ENCODE data around the gene SKP2. TPM values are rescaled to one million over a fixed set of nuclear protein-coding genes. Genes with fewer than 3 reads are reported as not detected.

SKP2 gene
- total RNA-seq, 1 donor from 2014 or later: 31.4 TPM

- Mint-ChIP-seq H3K27ac (ENCODE audit: unreplicated experiment) (no peak overlapping the region), H3K9me3 (ENCODE audit: unreplicated experiment) (peaks cover 1% of the 10 kb centered on the region), H3K4me1 (ENCODE audit: low read depth, unreplicated experiment) (peaks cover 21% of the 10 kb centered on the region), H3K36me3 (ENCODE audit: low read depth, unreplicated experiment) (peaks cover 7% of the 10 kb centered on the region), H3K27me3 (ENCODE audit: low read depth, unreplicated experiment) (no peaks in the 10 kb centered on the region), H3K4me3 (ENCODE audit: unreplicated experiment) (no peak overlapping the region)
- H3K27ac ChIP-seq (ENCODE audit: low read depth, low read length): no peak overlapping the region
- no peak overlapping the region for H3K4me2 ChIP-seq (ENCODE audit: low read length)
- no peak for DNase-seq (ENCODE audit: low read depth)
- FAIRE-seq: no peak
- H4K20me1 ChIP-seq (ENCODE audit: insufficient read depth, low read length): peaks cover 32% of the 10 kb centered on the region
- H3K36me3 ChIP-seq (ENCODE audit: insufficient read depth, low read length): peaks cover 41% of the 10 kb centered on the region
- no peak overlapping the region for H2AFZ ChIP-seq (ENCODE audit: low read depth, low read length)
- peaks cover 73% of the 10 kb centered on the region for H3K79me2 ChIP-seq (ENCODE audit: insufficient read depth, low read length)
- TF ChIP-seq CTCF (IDR thresholded peaks at IDR 0.05; ENCODE audit: insufficient read depth, low read depth, low read length) (no peak), EZH2 (IDR thresholded peaks at IDR 0.05; ENCODE audit: insufficient read depth, low read length) (no peak)
- peaks cover 2% of the 10 kb centered on the region for H3K4me1 ChIP-seq (ENCODE audit: insufficient read depth, low read length)
- no peaks in the 10 kb centered on the region for H3K9me3 ChIP-seq (ENCODE audit: insufficient read depth, low read depth, low read length)
- H3K9ac ChIP-seq (ENCODE audit: low read length): no peak overlapping the region
- H3K27me3 ChIP-seq (ENCODE audit: insufficient read depth, low read length): no peaks in the 10 kb centered on the region
- no peak overlapping the region for H3K4me3 ChIP-seq (ENCODE audit: insufficient read depth, low read depth, low read length)
These were observed 9.4 kb downstream of the SKP2 start for GRCh38 chr5:36161361-36161760.

- H3K27ac ChIP-seq (ENCODE audit: low read depth, low read length): no peak overlapping the region
- TF ChIP-seq CTCF (IDR thresholded peaks at IDR 0.05; ENCODE audit: insufficient read depth, low read depth, low read length) (no peak), EZH2 (IDR thresholded peaks at IDR 0.05; ENCODE audit: insufficient read depth, low read length) (no peak)
- Mint-ChIP-seq H3K27ac (ENCODE audit: unreplicated experiment) (no peak overlapping the region), H3K4me1 (ENCODE audit: low read depth, unreplicated experiment) (peaks cover 6% of the 10 kb centered on the region), H3K27me3 (ENCODE audit: low read depth, unreplicated experiment) (no peaks in the 10 kb centered on the region), H3K9me3 (ENCODE audit: unreplicated experiment) (peaks cover 1% of the 10 kb centered on the region), H3K36me3 (ENCODE audit: low read depth, unreplicated experiment) (peaks cover 8% of the 10 kb centered on the region), H3K4me3 (ENCODE audit: unreplicated experiment) (no peak overlapping the region)
- H3K9ac ChIP-seq (ENCODE audit: low read length): no peak overlapping the region
- H3K4me3 ChIP-seq (ENCODE audit: insufficient read depth, low read depth, low read length): no peak overlapping the region
- no peaks in the 10 kb centered on the region for H3K9me3 ChIP-seq (ENCODE audit: insufficient read depth, low read depth, low read length)
- H2AFZ ChIP-seq (ENCODE audit: low read depth, low read length): no peak overlapping the region
- H3K36me3 ChIP-seq (ENCODE audit: insufficient read depth, low read length): peaks cover 40% of the 10 kb centered on the region
- peaks cover 62% of the 10 kb centered on the region for H3K79me2 ChIP-seq (ENCODE audit: insufficient read depth, low read length)
- H3K27me3 ChIP-seq (ENCODE audit: insufficient read depth, low read length): no peaks in the 10 kb centered on the region
- no peak overlapping the region for H3K4me2 ChIP-seq (ENCODE audit: low read length)
- no peak for DNase-seq (ENCODE audit: low read depth)
- H3K4me1 ChIP-seq (ENCODE audit: insufficient read depth, low read length): no peaks in the 10 kb centered on the region
- peaks cover 32% of the 10 kb centered on the region for H4K20me1 ChIP-seq (ENCODE audit: insufficient read depth, low read length)
- FAIRE-seq: peak; percentile 29
These were observed 11.0 kb downstream of the SKP2 start for GRCh38 chr5:36162810-36163486.

- Histone ChIP-seq H4K20me1 (ENCODE audit: insufficient read depth, low read length) (peaks cover 22% of the 10 kb centered on the region), H3K4me2 (ENCODE audit: low read length) (no peak overlapping the region), H3K27me3 (ENCODE audit: insufficient read depth, low read length) (no peaks in the 10 kb centered on the region), H3K9ac (ENCODE audit: low read length) (no peak overlapping the region), H3K9me3 (ENCODE audit: insufficient read depth, low read depth, low read length) (no peaks in the 10 kb centered on the region), H3K79me2 (ENCODE audit: insufficient read depth, low read length) (peaks cover 47% of the 10 kb centered on the region), H3K36me3 (ENCODE audit: insufficient read depth, low read length) (peaks cover 46% of the 10 kb centered on the region), H3K4me1 (ENCODE audit: insufficient read depth, low read length) (no peaks in the 10 kb centered on the region), H2AFZ (ENCODE audit: low read depth, low read length) (no peak overlapping the region), H3K4me3 (ENCODE audit: insufficient read depth, low read depth, low read length) (no peak overlapping the region), H3K27ac (ENCODE audit: low read depth, low read length) (no peak overlapping the region)
- peaks cover 1% of the 10 kb centered on the region for H3K9me3 Mint-ChIP-seq (ENCODE audit: unreplicated experiment)
- TF ChIP-seq CTCF (IDR thresholded peaks at IDR 0.05; ENCODE audit: insufficient read depth, low read depth, low read length) (no peak), EZH2 (IDR thresholded peaks at IDR 0.05; ENCODE audit: insufficient read depth, low read length) (no peak)
- no peak for FAIRE-seq
- no peak overlapping the region for H3K27ac Mint-ChIP-seq (ENCODE audit: unreplicated experiment)
- H3K36me3 Mint-ChIP-seq (ENCODE audit: low read depth, unreplicated experiment): peaks cover 15% of the 10 kb centered on the region
- no peaks in the 10 kb centered on the region for H3K27me3 Mint-ChIP-seq (ENCODE audit: low read depth, unreplicated experiment)
- H3K4me1 Mint-ChIP-seq (ENCODE audit: low read depth, unreplicated experiment): no peaks in the 10 kb centered on the region
- H3K4me3 Mint-ChIP-seq (ENCODE audit: unreplicated experiment): no peak overlapping the region
- no peak for DNase-seq (ENCODE audit: low read depth)
These were observed 12.6 kb downstream of the SKP2 start for GRCh38 chr5:36164461-36164860.

All from astrocyte (in vitro differentiated cells and primary cell).